Stimulated activated naive CD8-positive, alpha-beta T cell treated with anti-CD3 and anti-CD28 coated beads, Interleukin-15, Interleukin-2, amounts not matched to agents 100 U/mL and 50 U/mL, for 24 hours (primary cell): ENCODE measurements around the gene ZKSCAN8.

Source experiments
- ATAC-seq: fragments of 150-1000 bp; cut with Tn5 transposase; one replicate; pipeline ENCODE4 v1.10.0; 2021
- DNase-seq: peaks from one replicate; pipeline ENCODE4 v3.0.0; 2021

The ZKSCAN8 gene

GRCh38 chr6:28206527-28206926 lies 64.8 kb downstream of the ZKSCAN8 start:
- ATAC-seq (no peak), DNase-seq (no peak)

GRCh38 chr6:28206928-28207509 lies 65.3 kb downstream of the ZKSCAN8 start:
- no peak for DNase-seq
- ATAC-seq = no peak

GRCh38 chr6:28207510-28208110 lies 65.9 kb downstream of the ZKSCAN8 start:
- DNase-seq = peak; percentile 38

GRCh38 chr6:28208111-28208659 lies 66.5 kb downstream of the ZKSCAN8 start:
- DNase-seq (no peak), ATAC-seq (no peak)

More at GRCh38 chr6:28207510-28208110, 65.9 kb downstream of the ZKSCAN8 start:
- ATAC-seq = peak; percentile 57
